BLaER1 (cell line): ENCODE data around the gene HS2ST1.

Experiments used
- H3K27ac ChIP-seq: shearing (Covaris generic); formaldehyde crosslinking; 2 replicates; pipeline ENCODE4 v1.8.1; 2022
- H3K27me3 ChIP-seq: shearing (Covaris generic); formaldehyde crosslinking; 2 replicates; pipeline ENCODE4 v1.8.1; 2022
- H3K36me3 ChIP-seq: shearing (Covaris generic); formaldehyde crosslinking; 2 replicates; pipeline ENCODE4 v1.8.1; 2022
- H3K4me1 ChIP-seq: shearing (Covaris generic); formaldehyde crosslinking; 2 replicates; pipeline ENCODE4 v1.8.1; 2022
- H3K4me2 ChIP-seq: shearing (Covaris generic); formaldehyde crosslinking; 2 replicates; pipeline ENCODE4 v1.8.1; 2022
- H3K4me3 ChIP-seq: shearing (Covaris generic); formaldehyde crosslinking; 2 replicates; pipeline ENCODE4 v1.8.1; 2022
- H3K9ac ChIP-seq: shearing (Covaris generic); formaldehyde crosslinking; 2 replicates; pipeline ENCODE4 v1.8.1; 2022
- H3K9me3 ChIP-seq: shearing (Covaris generic); formaldehyde crosslinking; 2 replicates; pipeline ENCODE4 v1.8.1; 2022
- H4K20me1 ChIP-seq: shearing (Covaris generic); formaldehyde crosslinking; 2 replicates; pipeline ENCODE4 v1.8.1; 2022
- Cebpa-rat ChIP-seq: shearing (Covaris generic); IDR thresholded peaks from 2 replicates; pipeline ENCODE4 v1.8.1; 2022

Gene HS2ST1

DNA sequence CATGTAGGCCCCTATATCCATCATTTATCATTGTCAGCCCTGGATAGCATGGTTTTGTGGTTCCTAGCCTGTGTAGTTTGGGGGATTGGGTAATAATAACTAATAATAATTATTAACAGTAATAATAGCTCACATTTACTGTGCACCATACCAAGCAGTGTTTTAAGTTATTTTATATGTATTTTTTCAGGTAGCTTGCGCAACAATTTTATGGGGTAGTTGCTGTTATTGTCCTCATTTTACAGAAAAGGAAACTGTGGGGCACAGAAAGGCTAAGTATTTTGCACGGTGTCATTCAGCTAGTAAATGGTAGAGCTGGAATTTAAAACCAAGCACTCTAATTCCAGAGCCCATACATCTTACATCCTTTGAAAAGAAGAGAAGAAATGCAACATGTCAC is 179.8 kb downstream of the HS2ST1 start:
- H3K4me2 ChIP-seq, result no peak overlapping the region
- TF ChIP-seq Cebpa-rat, result no peak; the same call in 1 of the 2 replicates
- H3K36me3 ChIP-seq, result peaks cover 28% of the 10 kb centered on the region
- no peaks in the 10 kb centered on the region for H3K4me1 ChIP-seq
- no peaks in the 10 kb centered on the region; the same call in 1 of the 2 replicates for H3K9me3 ChIP-seq
- H3K4me3 ChIP-seq, result no peak overlapping the region
- no peak overlapping the region for H3K9ac ChIP-seq
- no peaks in the 10 kb centered on the region for H3K27me3 ChIP-seq
- no peak overlapping the region for H3K27ac ChIP-seq
- H4K20me1 ChIP-seq, result no peaks in the 10 kb centered on the region

DNA sequence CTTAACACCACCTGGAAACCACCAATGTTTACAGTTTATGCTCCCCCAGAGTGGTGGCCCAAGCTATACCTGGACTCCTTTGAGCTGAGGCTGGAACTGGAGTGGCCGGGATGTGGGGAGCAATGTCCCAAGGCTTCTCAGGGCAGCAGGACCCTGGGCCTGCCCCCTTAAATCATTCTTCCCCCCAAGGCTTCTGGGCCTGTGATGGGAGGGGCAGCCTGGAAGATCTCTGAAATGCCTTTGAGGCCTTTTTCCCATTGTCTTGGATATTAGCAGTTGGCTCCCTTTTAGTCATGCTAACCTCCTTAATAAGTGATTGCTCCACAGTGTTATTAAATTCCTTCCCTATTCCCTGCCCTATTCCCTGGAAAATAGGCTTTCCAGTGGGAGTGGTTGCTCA is 185.8 kb downstream of the HS2ST1 start:
- Histone ChIP-seq H3K9ac (no peak overlapping the region), H3K27me3 (no peaks in the 10 kb centered on the region), H3K9me3 (peaks cover 15% of the 10 kb centered on the region), H3K4me2 (no peak overlapping the region), H3K4me3 (no peak overlapping the region), H3K36me3 (peaks cover 65% of the 10 kb centered on the region), H4K20me1 (no peaks in the 10 kb centered on the region), H3K27ac (no peak overlapping the region), H3K4me1 (no peaks in the 10 kb centered on the region)
- no peak for TF ChIP-seq Cebpa-rat

DNA sequence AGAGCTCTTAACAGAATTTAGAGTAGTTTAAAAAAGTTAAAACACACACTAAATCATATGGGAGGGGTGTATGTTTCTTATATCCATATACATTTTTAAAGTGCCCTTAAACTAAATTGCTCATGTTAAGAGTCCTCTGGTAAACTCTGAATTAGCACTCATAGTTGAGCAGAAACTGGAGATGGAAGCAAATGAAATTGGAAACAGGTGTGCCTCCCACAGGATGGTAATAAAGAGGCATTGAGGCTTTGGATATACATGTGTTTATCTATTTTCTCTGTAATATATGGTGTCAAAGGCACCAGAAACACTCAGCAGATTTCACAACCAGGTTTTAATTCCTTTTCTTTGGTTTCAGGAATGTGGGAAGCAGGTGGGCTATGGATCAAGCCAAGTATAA is 188.6 kb downstream of the HS2ST1 start:
- Histone ChIP-seq H3K27ac (no peak overlapping the region), H4K20me1 (no peaks in the 10 kb centered on the region), H3K9me3 (peaks cover 15% of the 10 kb centered on the region), H3K36me3 (peaks cover 52% of the 10 kb centered on the region), H3K9ac (no peak overlapping the region), H3K4me1 (no peaks in the 10 kb centered on the region), H3K4me3 (no peak overlapping the region), H3K4me2 (no peak overlapping the region), H3K27me3 (no peaks in the 10 kb centered on the region)
- TF ChIP-seq Cebpa-rat, result no peak

DNA sequence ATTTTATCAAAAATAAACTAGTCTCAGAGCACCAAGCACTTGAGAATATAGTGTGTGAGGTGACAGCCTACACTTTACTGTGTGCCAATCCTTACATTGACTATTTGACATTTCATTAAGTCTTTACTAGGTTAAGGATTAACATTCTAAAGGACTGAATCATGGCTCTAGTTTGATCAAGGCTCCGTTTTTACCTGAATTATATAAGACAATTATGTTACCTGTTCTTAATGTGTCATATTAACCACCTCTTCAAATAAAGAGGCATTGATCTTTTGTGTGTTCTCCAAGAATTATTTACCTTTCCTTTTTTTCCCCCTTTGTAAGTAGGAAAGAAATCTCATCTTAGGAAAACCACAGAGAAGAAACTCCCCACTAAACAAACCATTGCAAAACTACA is 189.7 kb downstream of the HS2ST1 start:
- Histone ChIP-seq H3K36me3 (peaks cover 45% of the 10 kb centered on the region), H3K4me1 (no peaks in the 10 kb centered on the region), H3K27me3 (no peaks in the 10 kb centered on the region), H3K27ac (no peak overlapping the region), H3K4me3 (no peak overlapping the region), H3K9ac (no peak overlapping the region), H3K4me2 (no peak overlapping the region), H3K9me3 (peaks cover 15% of the 10 kb centered on the region), H4K20me1 (no peaks in the 10 kb centered on the region)
- TF ChIP-seq Cebpa-rat, result no peak

DNA sequence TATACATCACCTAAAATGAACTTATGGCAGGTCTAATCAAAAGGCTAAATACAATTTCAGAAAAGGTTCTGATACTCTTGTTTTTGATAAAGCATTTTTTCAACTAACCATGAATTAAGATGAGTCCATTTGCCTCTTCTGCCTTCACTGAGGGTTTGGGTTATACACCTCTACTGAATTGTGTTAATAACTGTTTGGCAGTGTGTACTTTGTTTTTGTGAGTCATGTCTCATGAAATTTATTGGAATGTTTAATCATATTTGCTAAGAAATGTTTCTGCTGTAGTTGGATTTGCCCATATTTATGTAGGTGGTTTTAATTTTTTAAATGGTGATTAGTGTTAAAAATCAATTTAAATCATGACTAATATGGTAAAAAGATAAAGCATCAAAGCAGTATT is 190.5 kb downstream of the HS2ST1 start:
- H4K20me1 ChIP-seq, result no peaks in the 10 kb centered on the region
- H3K4me1 ChIP-seq, result no peaks in the 10 kb centered on the region
- no peaks in the 10 kb centered on the region for H3K27me3 ChIP-seq
- no peak overlapping the region for H3K27ac ChIP-seq
- H3K4me2 ChIP-seq, result no peak overlapping the region
- H3K9ac ChIP-seq, result no peak overlapping the region
- peaks cover 37% of the 10 kb centered on the region for H3K36me3 ChIP-seq
- no peak overlapping the region for H3K4me3 ChIP-seq
- H3K9me3 ChIP-seq, result peaks cover 9% of the 10 kb centered on the region
- no peak for TF ChIP-seq Cebpa-rat

DNA sequence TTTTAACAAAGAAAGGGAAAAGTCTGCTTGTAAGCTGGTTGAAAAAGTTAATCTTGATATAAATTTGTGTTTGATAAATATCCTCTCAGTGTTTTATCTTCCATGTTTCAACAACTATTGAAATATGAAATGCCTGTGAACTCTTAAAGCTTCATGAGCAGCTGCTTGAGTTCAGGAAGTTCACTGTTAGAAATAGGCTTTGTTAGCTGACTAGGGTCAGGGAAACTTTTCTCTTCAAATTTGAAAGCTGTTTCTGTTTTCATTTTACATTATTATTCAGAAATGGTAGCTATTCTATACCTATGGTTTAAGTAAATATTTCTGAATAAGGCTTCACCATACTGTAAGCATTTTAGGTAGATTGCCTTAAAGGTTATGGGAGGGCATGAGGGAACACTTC is 191.7 kb downstream of the HS2ST1 start:
- Histone ChIP-seq H3K9ac (no peak overlapping the region), H3K27ac (no peak overlapping the region), H3K4me1 (no peaks in the 10 kb centered on the region), H3K36me3 (peaks cover 26% of the 10 kb centered on the region), H3K9me3 (no peaks in the 10 kb centered on the region), H3K4me3 (no peak overlapping the region), H4K20me1 (no peaks in the 10 kb centered on the region), H3K4me2 (no peak overlapping the region), H3K27me3 (no peaks in the 10 kb centered on the region)
- TF ChIP-seq Cebpa-rat, result no peak

DNA sequence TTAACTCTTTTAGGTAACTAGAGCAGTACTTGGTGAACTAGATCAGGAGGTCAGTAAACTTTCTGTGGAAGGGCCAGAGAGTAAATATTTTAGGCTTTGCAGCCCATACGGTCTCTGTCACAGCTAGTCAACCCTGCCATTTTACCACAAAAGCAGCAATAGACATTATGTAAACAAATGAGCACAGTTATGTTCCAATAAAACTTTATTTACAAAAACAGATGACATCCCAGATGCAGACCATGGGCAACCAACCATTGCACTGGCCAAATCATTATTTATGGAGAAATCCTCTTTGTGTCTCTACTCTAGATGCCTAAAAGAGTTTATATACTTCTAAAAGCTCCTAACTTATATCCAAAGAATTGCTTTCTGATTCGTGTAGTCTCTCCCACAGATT is 192.4 kb downstream of the HS2ST1 start:
- no peak overlapping the region for H3K4me2 ChIP-seq
- H3K9me3 ChIP-seq, result no peaks in the 10 kb centered on the region
- H3K27me3 ChIP-seq, result no peaks in the 10 kb centered on the region
- TF ChIP-seq Cebpa-rat, result no peak
- H4K20me1 ChIP-seq, result no peaks in the 10 kb centered on the region
- no peak overlapping the region for H3K4me3 ChIP-seq
- no peaks in the 10 kb centered on the region for H3K4me1 ChIP-seq
- no peak overlapping the region for H3K27ac ChIP-seq
- H3K9ac ChIP-seq, result no peak overlapping the region
- peaks cover 18% of the 10 kb centered on the region; the same call in 1 of the 2 replicates for H3K36me3 ChIP-seq

DNA sequence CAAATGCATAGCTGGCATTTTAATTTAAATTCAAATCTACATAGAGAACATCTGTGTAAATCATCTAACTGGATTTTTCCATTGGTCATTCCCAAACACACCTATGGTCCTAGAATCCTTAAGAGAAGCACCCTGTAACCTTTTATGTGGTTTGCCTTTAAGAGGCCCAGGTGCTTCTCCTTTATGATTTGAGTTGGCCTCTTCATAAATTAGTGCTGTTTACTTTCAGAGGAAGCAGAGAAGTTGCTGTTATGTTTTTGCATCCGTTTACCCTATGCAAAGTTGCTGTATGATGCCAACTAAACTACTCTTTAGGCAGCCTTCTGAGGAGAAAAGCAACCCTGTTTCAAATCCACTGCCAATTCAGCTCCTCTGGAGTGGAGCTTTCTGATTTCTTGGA is 193.8 kb downstream of the HS2ST1 start:
- TF ChIP-seq Cebpa-rat, result no peak
- Histone ChIP-seq H3K27ac (no peak overlapping the region), H3K9ac (no peak overlapping the region), H4K20me1 (no peaks in the 10 kb centered on the region), H3K4me1 (no peaks in the 10 kb centered on the region), H3K4me3 (no peak overlapping the region), H3K4me2 (no peak overlapping the region), H3K27me3 (no peaks in the 10 kb centered on the region), H3K9me3 (no peaks in the 10 kb centered on the region), H3K36me3 (peaks cover 16% of the 10 kb centered on the region; the same call in 1 of the 2 replicates)

DNA sequence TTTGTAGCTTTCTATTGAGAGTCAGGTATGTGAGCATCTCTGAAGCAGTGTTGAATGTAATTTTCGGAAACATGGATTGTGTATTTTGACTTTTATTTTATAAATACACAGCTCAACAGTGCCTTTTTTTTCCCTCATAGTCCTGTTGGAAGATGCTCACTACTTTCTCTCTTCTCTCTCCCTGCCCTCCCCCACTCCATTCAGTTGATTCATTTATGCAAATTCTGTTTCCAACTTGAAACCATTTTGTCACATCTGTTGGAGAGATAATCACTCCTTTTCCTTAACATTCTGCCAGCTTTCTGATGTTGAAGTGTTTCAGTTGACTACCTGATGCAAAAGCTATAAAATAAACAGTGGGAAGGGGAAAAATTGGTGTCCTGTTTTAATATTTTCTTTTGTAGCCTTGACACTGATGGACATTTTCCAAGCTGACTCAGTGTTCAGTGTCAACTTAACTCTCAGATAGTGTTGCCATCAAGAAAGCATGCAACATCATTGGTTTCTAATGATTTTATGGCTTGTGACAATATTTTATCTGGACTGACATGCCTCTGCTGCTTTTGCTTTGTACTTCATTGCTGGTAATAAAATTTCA is 194.5 kb downstream of the HS2ST1 start:
- no peak overlapping the region for H3K9ac ChIP-seq
- H4K20me1 ChIP-seq, result no peaks in the 10 kb centered on the region
- no peak overlapping the region for H3K4me3 ChIP-seq
- H3K4me1 ChIP-seq, result no peaks in the 10 kb centered on the region
- H3K36me3 ChIP-seq, result peaks cover 10% of the 10 kb centered on the region; the same call in 1 of the 2 replicates
- no peaks in the 10 kb centered on the region for H3K9me3 ChIP-seq
- no peak overlapping the region for H3K4me2 ChIP-seq
- no peak overlapping the region for H3K27ac ChIP-seq
- TF ChIP-seq Cebpa-rat, result no peak
- H3K27me3 ChIP-seq, result no peaks in the 10 kb centered on the region

DNA sequence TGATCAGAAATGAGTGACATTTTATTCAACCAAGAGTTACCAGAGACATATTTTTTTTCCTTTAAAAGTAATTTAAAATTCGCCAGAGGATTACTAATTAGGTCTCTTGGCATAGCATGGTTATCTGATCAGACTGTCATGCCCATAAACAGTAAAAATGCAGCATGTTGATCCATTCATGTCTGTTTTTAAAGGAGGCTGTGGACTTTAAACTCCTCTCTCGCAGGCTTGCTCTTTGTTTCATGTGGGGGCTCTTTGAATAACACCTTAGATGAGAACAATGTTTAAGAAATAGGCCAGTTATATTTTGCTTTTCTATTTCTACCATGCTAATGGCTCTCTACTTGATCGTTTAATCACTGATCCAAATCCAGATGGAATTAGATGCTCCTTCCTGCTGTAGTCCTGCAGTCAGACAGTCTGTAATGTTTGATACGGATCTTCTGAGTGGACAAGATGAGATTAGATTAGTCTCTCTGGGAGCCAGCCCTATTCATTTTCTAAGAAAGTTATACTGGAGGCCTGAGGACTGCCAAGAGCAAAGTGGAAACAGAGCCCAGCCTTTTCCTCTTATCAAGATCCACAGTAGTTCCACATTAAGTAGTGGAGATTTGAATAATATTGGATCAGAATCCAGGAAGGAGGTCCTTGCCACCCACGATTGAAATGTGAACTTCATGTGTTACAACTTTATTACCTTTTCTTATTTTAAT is 197.4 kb downstream of the HS2ST1 start:
- Histone ChIP-seq H3K27me3 (no peaks in the 10 kb centered on the region), H3K36me3 (no peaks in the 10 kb centered on the region), H3K4me2 (no peak overlapping the region), H3K27ac (no peak overlapping the region), H3K9me3 (no peaks in the 10 kb centered on the region), H3K4me3 (no peak overlapping the region), H4K20me1 (no peaks in the 10 kb centered on the region), H3K9ac (no peak overlapping the region), H3K4me1 (no peaks in the 10 kb centered on the region)
- TF ChIP-seq Cebpa-rat, result no peak
